GM21723 (cell line): ENCODE results near the gene DEDD2.
A peak's percentile ranks its signal among the peaks of the same experiment; 100 is the strongest.

Experiments used
- ATAC-seq: cut with Tn5 transposase; IDR thresholded peaks from one replicate; pipeline ENCODE4 v1.9.1; 2021; ENCODE audit warnings: mild to moderate bottlenecking, moderate library complexity; ENCODE audit not compliant: unreplicated experiment

Gene DEDD2

DNA sequence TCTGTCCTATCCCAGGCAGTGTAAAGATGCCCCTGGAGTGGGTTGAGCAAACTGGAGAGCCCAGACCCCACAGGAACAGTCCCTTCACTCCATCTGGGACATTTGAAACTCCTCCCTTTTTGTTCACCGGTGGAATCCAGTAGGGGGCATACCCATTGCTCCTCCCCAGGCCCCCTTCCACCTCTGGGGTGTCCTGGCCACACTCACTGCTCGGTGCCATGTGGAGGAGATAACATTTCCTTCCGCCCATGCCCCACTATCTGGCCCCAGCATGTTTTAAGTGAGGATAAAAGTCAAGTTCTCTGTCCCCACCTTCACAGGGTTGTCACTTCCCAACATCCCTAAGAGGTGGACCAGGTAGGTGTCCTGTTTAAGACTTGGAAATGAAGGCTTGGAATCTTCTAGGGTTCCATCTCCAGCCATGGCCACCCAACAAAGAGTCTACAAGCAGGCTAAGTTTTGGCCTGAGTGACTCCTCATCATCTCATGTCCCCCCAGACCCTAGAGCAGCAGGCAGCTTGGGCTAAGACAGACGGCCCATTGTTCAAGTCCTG is 11.9 kb upstream of the DEDD2 start:
- ATAC-seq, result no peak

DNA sequence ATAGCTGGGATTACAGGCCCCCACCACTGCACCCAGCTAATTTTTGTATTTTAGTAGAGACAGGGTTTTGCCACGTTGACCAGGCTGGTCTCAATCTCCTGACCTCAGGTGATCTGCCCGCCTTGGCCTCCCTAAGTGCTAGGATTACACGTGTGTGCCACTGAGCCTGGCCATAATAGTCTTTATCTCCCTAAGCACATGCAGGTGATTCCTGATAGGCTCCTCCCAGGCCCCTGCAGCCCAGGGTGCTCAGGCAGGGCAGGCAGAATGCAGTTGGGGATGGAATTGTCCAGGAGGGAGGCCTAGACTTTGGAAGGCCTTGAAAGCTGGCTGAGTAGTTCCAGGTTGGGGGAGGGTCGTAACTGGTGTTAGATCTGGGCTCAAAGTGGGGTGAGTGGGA is 11.2 kb upstream of the DEDD2 start:
- ATAC-seq, result no peak

DNA sequence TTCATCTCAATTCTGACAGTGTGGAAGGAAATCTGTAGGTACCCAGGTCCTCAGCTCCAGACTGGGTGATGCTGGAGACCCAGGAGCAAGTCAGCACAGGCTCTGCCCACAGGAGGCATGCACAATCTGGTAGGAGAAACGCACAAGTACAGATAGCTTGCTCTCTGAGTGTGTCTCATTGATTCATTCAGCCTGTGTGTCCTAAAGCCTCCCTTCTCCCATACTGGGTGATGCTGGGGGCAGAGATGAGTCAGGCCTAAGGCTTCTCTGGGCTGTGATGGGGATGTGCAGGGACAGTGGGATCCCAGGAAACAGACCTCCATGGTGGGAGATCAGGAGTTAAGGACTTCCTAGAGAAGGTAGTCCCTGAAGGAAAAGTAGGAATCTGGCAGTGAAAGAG is 9.4 kb upstream of the DEDD2 start:
- no peak for ATAC-seq

DNA sequence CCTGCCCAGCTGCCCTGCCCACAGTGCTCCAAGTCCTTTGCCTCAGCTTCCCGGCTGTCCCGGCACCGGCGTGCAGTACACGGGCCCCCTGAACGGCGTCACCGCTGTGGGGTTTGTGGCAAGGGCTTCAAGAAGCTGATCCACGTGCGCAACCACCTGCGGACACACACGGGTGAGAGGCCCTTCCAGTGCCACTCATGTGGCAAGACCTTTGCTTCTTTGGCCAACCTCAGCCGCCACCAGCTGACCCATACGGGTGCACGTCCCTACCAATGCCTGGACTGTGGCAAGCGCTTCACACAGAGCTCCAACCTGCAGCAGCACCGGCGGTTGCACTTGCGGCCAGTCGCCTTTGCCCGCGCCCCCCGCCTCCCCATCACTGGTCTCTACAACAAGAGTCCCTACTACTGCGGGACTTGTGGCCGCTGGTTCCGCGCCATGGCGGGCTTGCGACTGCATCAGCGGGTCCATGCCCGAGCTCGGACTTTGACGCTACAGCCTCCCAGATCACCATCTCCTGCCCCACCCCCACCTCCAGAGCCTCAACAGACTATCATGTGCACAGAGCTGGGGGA is 8.3 kb upstream of the DEDD2 start:
- no peak for ATAC-seq

DNA sequence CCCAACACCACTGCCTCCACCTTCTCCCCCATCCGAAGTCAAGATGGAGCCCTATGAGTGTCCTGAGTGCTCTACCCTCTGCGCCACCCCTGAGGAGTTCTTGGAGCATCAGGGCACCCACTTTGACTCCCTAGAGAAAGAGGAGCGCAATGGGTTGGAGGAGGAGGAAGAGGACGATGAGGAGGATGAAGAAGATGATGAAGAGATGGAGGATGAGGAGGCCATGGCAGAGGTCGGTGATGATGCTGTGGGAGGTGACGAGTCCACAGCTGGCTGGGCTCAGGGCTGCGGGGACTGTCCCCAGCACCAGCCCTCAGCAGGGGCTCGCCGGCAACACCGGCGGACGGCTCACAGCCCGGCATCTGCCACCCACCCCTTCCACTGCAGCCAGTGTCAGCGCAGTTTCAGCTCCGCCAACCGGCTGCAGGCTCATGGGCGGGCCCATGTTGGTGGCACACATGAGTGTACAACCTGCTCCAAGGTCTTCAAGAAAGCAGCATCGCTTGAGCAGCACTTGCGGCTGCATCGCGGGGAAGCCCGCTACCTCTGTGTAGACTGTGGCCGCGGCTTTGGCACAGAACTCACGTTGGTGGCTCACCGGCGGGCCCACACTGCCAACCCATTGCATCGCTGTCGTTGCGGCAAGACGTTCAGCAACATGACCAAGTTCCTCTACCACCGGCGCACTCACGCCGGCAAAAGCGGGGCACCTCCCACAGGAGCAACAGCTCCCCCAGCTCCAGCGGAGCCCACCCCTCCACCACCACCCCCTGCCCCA is 7.7 kb upstream of the DEDD2 start:
- no peak for ATAC-seq

DNA sequence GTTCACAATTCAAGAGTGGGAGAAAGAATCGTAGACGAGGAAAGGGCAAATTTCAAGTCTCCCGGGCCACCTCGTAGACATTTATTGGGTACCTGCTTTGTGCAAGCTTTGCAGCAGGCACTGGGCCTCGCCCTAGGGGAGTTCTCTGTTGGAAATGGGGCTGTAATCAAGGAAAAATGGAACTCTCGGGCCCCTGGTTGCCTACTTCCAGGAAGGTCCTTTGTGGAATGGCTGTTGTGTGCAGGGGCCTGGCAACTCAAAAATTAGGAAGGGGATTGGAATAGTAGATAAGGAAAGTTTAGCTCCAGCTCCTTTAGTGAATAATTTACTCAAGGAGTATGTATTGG is 3.2 kb upstream of the DEDD2 start:
- no peak for ATAC-seq

DNA sequence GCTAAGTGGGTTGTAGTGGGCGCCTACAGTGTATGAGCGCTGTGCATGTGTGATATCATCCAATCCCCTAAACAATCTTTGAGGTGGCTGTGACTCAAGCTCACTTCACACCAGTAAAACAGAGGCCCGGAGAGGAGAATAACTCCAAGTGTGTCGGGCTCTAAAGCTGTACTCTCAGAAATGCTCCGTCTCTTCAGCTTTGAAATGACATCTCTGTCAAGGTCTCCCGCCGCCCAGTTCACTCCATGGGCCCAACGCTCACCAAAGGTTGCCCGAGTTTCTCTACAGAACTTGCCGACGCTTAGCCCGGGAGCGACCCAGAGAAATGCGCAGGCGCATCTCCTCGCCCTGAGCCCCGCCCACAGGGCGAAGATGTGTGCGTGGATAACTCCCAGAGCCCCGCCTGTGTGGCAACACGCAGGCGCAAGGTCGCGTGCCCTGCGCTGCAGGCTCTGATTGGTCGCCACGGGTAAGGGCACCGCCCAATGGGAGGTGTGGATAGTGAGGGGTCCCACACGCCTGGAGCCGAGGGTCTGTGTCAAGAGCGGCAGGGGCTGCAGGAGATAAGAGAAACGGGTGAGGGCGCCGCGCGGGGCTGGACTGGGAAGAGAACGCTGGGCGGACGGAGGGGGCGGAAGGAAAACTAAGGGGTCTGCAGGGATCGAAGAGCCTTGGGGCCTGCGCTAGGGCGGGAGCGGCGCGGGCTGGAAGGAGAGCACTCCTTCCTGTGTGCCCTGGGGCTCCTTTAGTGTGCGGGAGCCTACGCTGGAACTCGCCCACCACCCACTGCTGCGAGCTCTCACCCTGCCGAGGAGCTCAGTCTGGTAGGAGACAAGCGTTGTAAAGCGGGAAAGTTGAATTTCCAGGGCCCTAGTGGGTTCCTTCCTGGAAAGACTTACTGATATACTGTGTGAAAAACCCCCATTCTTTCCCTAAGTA is 2.6 kb upstream of the DEDD2 start, which contains the start of gene ZNF526:
ZNF526 (plus strand) TSS at position 501 of the 939 bp plus-strand sequence. CDS start 4,092 bp downstream, outside the sequence.
- peak; percentile 65 for ATAC-seq

DNA sequence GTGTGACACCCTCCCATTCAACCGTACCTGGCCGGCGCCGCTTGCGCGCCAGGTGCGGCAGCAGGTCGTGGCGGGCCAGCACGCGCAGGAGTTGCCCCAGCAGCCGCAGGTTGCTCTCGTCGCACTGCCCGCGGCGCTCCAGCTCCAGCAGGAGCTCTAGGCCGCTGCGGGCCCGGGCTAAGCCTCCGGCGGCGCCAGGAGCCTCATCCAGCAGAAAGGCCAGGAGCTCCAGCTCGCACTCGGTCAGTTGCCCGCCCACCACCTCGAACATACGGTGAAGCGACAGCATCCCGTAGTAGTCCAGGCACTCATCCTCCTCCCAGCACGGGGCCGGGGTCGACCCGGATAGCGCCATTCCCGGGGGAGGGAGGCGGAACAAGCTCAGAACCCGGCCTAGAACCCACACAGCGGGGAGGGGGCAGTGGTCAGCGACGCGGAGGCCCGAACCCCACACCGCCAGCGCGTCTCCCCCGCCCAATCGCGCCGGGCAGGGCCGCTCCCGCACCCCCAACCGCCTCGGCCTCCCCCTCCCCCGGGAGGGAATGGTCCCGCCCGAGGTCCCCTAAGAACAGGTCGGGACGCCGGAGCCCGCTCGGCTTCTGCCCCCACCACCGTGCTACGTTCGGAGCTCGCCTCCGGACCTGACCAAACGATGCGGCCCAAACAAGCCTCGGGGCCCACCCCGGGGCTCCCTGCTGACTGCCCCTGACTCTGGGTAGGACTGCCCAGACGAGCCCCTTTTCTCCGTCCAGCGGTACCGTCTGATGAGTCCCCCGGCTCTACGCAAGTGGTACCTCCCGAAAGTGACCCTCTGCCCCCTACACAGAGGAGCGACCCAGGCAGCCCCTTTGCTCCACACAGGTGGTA is 591 bp downstream of the DEDD2 start:
- ATAC-seq, result peak; percentile 15

DNA sequence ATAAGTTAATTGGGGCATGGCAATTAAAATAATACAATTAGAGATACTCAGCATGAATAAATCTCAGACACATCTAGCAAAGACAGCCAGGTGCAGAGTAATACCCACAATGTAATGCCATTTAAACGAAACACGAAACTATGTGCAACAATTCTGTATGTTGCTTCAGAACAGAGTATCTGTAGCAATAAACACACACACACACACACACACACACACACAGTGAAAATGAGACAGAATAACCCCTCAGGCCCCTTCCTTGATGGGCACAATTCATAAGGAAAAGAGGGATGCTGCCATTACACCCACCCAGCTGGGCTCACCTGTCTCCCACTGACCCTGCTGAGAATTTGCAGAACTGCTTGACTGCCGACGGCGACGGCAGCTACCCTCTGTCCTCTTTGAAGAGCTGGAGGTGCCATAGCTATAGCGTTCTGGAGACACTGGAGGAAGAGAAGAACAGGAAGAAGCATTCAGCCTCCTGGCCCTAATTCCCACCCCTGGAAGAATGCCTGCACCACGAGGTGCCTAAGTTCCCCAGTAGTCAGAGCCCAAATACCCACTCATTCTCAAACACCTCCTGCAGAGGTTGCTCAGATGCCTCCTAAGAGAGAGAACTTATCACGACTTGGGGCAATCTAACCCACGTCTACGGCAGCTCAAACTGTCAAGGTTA is 2.5 kb downstream of the DEDD2 start:
- ATAC-seq, result no peak

DNA sequence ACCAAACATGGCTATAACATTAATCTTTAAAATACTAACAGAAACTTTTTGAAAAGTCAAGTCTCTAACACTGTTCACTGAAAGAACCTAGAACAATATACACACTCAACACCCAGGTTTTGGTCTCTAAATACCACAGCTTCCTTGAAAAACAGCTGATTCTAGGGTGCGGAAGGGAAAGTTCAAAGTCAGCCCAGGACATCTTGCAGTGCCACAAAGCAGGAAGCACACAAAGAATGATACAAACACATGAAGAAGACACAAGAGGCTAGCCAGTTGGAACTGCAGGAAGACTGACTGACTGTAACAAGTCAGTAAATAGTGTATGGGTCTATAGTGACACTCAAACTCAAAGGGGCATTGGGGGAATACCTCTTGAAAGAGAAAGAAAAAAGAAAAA is 4.6 kb downstream of the DEDD2 start:
- ATAC-seq, result no peak

DNA sequence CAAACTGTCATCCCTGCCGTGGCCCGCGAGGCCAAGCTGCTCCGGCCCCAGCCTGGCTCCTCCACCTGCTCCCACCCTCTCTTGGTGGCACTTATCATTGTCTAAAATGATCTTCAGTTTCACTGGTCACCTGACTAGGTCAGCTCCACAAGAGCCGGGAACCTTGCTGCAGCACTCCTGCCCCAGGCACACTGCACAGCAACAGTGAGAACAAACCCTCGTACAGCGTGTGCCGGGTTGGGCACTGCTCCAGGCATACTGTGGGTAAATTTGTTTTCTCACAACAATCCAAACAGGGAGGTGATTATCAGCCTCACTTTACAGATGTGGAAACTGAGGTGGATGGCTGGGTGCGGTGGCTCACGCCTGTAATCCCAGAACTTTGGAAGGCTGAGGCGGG is 8.9 kb downstream of the DEDD2 start:
- ATAC-seq, result no peak

DNA sequence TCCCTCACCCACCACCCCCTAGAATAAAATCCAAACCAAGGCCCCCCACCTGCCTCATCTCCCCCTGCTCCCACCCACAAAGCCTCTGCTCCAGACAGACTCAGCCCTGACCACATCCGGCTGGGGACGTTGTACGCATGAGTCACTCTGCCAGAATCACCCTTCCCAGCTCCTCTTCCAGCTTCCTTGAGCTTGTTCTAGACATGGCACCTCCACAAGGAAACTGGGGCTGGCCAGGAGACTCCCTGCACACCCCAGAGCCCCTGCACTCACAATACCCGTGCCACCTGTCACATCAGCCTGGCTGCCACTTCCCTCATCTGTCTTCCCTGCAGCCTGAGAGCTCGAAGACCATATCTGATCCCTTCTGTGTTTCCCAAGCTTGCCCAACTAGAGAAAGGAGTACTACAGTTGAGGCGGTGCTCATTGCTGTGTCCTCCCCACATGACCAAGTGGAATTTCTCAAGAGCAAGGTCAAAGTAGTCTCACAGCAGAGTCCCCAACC is 9.7 kb downstream of the DEDD2 start:
- no peak for ATAC-seq

DNA sequence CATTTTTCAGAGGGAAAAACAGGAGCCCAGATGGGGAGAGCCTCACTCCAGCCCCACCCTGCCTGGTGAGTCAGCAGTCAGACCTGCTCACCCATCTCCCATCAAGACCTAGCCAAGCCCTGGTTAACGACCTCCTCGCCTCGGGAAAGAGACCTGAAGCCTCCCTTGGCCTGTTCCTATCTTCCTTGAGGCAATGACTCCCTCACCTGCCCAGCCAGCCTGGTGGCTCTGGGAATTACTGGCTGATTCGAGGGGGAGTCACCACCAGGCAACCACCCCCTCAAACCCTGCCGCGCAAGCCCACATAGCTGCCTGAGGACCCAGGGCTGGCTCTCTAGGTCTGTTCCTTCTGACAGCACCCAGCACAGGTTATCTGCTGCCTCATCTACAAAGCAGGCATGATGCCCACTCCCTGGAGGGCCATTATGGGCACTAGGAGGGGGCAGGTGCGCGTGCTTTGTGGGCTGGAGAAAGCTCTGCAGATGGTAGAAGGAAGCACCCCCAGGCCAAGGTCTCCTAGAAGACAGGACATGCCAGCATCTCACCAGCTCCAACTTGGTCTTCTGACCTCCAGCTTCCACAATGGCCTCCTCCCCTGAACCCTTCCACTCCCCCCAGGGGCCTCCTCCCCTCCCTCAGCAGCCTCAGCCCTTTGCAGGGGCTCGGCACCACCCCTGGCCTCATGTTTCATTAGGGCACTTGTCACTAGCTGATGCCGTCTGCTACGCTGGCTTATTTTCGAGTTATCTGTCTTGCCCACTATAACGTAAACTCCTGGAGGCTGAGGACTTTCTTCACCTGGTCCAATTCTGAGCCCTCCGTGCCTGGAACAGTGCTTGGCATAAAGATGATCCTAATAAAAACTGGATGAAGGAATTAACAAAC is 10.4 kb downstream of the DEDD2 start:
- ATAC-seq, result no peak

DNA sequence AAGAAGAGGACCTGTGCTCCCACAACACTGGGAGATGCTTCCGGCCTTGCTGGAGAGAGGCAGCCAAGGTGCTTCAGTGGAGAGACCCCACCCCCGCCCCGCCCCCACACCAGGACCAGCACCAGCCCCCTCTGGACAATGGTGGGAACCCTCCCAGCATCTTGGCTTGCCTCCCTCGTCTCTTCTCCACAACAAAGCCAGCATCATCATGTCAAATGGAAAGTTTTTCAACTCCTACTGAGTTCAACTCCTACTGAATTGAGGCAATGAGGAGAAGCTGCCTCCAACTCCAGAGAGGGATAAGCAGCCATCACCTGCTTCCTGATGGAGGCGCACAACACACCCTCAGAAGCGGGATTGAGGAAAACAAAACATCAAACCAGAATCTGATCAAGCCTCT is 12.8 kb downstream of the DEDD2 start:
- ATAC-seq, result no peak

DNA sequence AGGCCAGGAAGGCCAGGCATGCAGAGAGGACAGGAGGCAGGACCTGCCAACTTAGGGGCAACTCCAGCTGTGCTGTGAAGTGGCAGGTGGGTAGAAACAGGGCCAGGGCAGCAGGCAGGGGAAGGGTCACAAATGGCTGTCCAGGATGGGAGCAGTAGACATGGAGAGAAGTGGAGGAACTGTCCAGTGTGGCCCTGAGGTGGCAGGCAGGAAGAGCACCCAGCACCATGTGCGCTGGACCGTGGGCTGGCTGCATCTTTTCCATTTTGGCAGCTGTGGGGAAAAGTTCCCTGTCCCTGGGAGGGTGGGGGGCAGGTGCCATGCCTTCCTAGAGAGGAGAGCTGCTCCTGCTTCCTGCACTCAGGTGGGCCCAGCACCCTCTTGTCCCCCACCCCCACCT is 13.8 kb downstream of the DEDD2 start:
- ATAC-seq, result no peak

DNA sequence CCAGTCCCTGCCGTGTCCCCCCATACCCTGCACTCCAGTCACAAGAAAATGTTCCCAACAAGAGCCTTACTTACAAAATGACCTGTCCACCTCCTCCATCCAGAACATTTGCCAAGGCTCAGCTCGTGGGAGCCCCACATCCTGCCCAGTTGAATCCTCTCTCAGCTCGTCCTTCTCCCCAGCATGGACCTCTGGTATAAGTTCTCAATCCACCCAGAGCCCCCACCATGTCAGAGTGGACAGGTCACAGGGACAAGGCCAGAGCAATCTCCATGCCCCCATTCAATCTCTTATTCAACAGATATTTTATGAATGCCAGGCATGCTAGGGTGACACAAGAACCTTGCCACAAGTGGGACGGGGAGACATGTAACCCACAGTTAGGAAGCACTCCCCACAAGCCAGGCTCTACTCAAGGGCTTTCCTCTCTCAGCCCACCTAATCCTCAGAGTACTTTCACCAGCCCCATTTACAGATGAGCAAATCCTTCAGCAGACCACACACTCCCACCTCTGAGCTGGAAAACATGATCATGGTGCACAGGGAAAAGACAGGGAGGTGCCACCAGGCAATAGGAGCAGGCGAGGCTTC is 15.1 kb downstream of the DEDD2 start:
- no peak for ATAC-seq

DNA sequence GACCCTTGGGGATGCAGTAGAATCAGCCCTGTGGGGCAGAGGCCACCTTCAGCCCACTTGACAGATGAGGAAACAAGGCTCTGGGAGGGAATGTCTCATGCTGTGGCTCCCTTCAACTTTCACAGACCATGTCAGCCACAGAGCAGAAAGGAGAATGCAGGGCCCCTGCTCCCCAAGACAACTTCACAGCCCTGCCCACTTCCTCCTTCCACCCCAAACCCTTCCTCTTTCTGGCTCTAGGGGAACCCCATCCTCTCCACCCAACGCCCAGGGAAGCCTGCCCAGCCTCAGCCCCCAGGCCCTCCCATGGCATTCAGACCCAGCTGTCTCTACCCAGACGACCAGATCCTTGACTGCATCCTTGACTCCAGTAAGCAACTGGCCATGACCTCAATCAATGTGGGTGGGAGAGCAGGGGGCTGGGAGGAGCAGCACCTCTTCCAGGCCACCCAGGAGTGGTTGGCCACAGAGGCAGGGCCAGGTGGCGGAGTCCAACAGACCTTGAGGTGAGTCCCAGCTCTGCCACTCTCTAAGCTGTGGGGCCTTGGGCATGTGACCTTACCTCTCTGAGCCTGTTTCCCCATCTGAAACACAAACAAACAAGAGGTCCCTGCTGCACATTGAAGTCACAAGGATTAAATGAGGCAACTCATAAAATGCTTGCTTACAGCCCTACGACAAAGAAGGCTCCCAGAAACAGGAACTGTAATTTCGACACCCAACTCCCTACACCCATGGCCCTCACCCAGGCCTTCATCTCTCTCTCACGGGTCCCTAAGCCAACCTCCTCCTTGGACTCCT is 15.8 kb downstream of the DEDD2 start:
- no peak for ATAC-seq
